ENCODE results near the gene AGBL2.

AGBL2 gene

GRCh38 chr11:47620836-47621378 is 94.3 kb downstream of the AGBL2 start:
- no peak for DNase-seq

GRCh38 chr11:47617417-47617809 is 97.8 kb downstream of the AGBL2 start:
- no peak for DNase-seq

- no peak for DNase-seq
These were observed 98.3 kb downstream of the AGBL2 start for GRCh38 chr11:47616726-47617416.

DNA sequence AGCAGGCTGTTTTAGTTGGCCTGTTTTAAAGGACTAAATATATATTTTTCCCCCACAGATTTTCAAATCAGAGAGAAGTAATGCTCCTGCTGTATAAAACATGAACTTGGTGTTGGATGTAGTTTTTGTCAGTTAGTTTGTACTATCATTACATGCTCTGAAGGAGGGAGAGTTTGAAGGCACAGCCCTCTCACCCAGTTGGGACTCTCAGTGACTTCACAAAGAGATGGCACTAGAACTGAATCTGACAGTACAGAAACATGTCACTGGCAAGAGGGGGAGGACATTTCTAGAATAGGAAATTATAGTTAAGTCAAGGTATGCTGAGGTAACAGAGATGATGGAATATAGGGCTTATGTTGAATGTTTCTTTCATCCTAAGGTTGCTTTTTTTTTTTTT is 99.9 kb downstream of the AGBL2 start:
- DNase-seq, result peak; percentile 1

GRCh38 chr11:47611348-47611794 is 103.8 kb downstream of the AGBL2 start:
- no peak for DNase-seq

DNA sequence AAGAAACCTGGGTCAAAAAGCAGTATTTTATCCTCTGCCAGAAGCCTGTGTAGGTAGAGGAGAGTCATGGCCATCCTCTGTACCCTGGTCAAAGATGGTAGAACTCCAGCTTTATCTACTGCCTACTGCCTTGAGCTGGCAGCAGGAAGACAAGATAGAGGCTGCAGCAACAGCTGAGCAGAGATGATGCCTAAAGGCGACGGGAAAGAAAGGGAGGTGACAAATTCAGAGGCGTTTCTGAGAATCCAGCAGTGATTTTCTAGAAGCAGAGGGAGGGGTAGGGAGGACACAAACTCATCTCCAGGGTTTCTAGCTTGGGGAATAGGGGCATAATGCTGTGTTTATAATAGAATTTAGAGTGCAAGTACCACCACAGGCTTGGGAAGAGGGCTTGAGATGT is 105.5 kb downstream of the AGBL2 start:
- no peak for DNase-seq
